T-cell (primary cell): ENCODE measurements around the gene ANKRD49. TPM values are rescaled to one million over a fixed set of nuclear protein-coding genes. Genes with fewer than 3 reads are reported as not detected.

Source experiments
- ATAC-seq, 4 experiments: fragments of 200-7000 bp in 3 of 4; fragments of 150-1000 bp in 1 of 4; cut with Tn5 transposase; replicated peaks in 1 of 4; 1 replicate in 3 of 4; 2 replicates in 1 of 4; pipeline ENCODE4 v1.10.0; 2021; ENCODE audit warnings: moderate library complexity in 3 of 4, mild to moderate bottlenecking in 2 of 4, moderate number of reproducible peaks in 1 of 4
- CTCF ChIA-PET, 2 donors: fragments of 300-600 bp; sonication (Branson Sonifier 250); formaldehyde crosslinking; loops; one replicate each; lab custom pipeline; 2022; ENCODE audit warnings: antibody characterized with exemption in 2 of 2; lab: Charles Lee
- POLR2A ChIA-PET, 2 donors: fragments of 300-600 bp; sonication (Branson Sonifier 250); formaldehyde crosslinking; loops; one replicate each; lab custom pipeline; 2022; ENCODE audit warnings: antibody characterized with exemption in 2 of 2; lab: Charles Lee
- DNase-seq, 35 experiments: peaks; one replicate each; pipeline versions ENCODE4 v3.0.0 to v3.0.0-alpha.2; 2013 to 2023
- H3K27ac ChIP-seq: one replicate; pipeline ENCODE4 v1.5.1; 2013; ENCODE audit warnings: low read length
- H3K27me3 ChIP-seq, 2 experiments: replicated peaks in 1 of 2; 1 replicate in 1 of 2; 2 replicates in 1 of 2; pipeline versions ENCODE4 v1.6.1 to v1.7.0; 2013; ENCODE audit warnings: low read length in 1 of 2, mixed read lengths in 1 of 2; ENCODE audit not compliant: control insufficient read depth in 2 of 2, insufficient read depth in 2 of 2; ENCODE audit errors: extremely low read depth in 1 of 2
- H3K36me3 ChIP-seq, 2 donors: 1 replicate in 1 of 2; 2 replicates in 1 of 2; pipeline versions ENCODE4 v1.6.1 to v1.7.0; 2013; ENCODE audit warnings: low read length in 1 of 2; ENCODE audit not compliant: control insufficient read depth in 2 of 2, insufficient read depth in 1 of 2; ENCODE audit errors: extremely low read depth in 1 of 2
- H3K4me1 ChIP-seq, 2 experiments: 1 replicate in 1 of 2; 2 replicates in 1 of 2; pipeline versions ENCODE4 v1.6.1 to v1.7.0; 2013; ENCODE audit warnings: low read length in 2 of 2, mixed read lengths in 1 of 2; ENCODE audit not compliant: insufficient read depth in 2 of 2, control insufficient read depth in 1 of 2; ENCODE audit errors: extremely low read depth in 1 of 2
- H3K4me3 ChIP-seq, 2 donors: 1 replicate in 1 of 2; 2 replicates in 1 of 2; pipeline versions ENCODE4 v1.5.1 to v1.7.0; 2013; ENCODE audit warnings: mild to moderate bottlenecking in 2 of 2, low read length in 1 of 2, moderate library complexity in 1 of 2; ENCODE audit not compliant: control insufficient read depth in 1 of 2; ENCODE audit errors: extremely low read depth in 1 of 2
- H3K9me3 ChIP-seq: 2 replicates; pipeline ENCODE4 v1.7.0; 2013
- H3K27ac Mint-ChIP-seq, 2 donors: one replicate each; pipeline ENCODE4 v1.8.0; 2020 to 2021; ENCODE audit warnings: mild to moderate bottlenecking in 2 of 2, mixed read lengths in 2 of 2
- H3K27me3 Mint-ChIP-seq, 2 donors: one replicate each; pipeline ENCODE4 v1.8.0; 2021 to 2022; ENCODE audit warnings: mixed read lengths in 2 of 2
- H3K36me3 Mint-ChIP-seq: one replicate; pipeline ENCODE4 v1.8.0; 2021; ENCODE audit warnings: mixed read lengths
- H3K4me1 Mint-ChIP-seq, 3 donors: one replicate each; pipeline ENCODE4 v1.8.0; 2020 to 2022; ENCODE audit warnings: mixed read lengths in 3 of 3, mild to moderate bottlenecking in 1 of 3
- H3K4me3 Mint-ChIP-seq, 3 donors: one replicate each; pipeline ENCODE4 v1.8.0; 2020 to 2022; ENCODE audit warnings: mild to moderate bottlenecking in 3 of 3, mixed read lengths in 3 of 3, moderate library complexity in 3 of 3
- H3K9me3 Mint-ChIP-seq, 3 donors: one replicate each; pipeline ENCODE4 v1.8.0; 2020 to 2022; ENCODE audit warnings: mixed read lengths in 3 of 3
- WGBS: methylation state at CpG from one replicate; pipeline ENCODE4 v1.1.5; 2013; ENCODE audit warnings: missing lambda C conversion rate; ENCODE audit not compliant: insufficient coverage; 5-methylcytosine and 5-hydroxymethylcytosine counted together
- total RNA-seq, 35 experiments: library from RNA in 6 of 35; stranded (reverse) in 6 of 35; fragments of 120-200 nt in 1 of 35; gene quantifications; one replicate each; pipeline versions ENCODE4 v1.2.1 to v1.2.4 and lab custom pipeline; 2013 to 2026

The ANKRD49 gene
- total RNA-seq, 5 donors from 2014 or later (not counting 1 experiment from before 2014, with no cell fraction given), result 36.9 to 43.4 (median 39.7) TPM

DNA sequence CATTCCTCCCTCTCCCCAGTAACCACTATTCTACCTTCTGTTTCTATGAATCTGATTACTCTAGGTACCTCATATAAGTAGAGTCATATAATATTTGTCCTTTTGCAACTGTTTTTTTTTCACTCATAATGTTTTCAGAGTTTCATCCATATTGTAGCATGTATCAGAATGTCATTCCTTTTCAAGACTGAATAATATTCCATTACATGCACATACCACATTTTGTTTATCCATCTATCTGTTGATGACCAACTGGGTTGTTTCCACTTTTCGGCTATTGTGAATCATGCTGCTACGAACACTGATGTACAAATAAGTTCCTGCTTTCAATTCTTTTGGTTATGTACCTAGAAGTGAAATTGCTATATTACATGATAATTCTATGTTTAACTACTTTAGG, 40.8 kb upstream of the ANKRD49 start:
- H3K27me3 ChIP-seq, result no peaks in the 10 kb centered on the region
- H3K27ac ChIP-seq, result no peak overlapping the region
- H3K4me1 ChIP-seq, result no peaks in the 10 kb centered on the region
- Mint-ChIP-seq H3K4me1 (no peaks in the 10 kb centered on the region), H3K4me3 (no peak overlapping the region), H3K36me3 (peaks cover 42% of the 10 kb centered on the region), H3K27me3 (no peaks in the 10 kb centered on the region), H3K27ac (no peak overlapping the region), H3K9me3 (peaks cover 0 to 2% (median 0%) of the 10 kb centered on the region in 3 donors)
- no CpG with 5 or more reads among the region's 2 CpGs for WGBS
- POLR2A ChIA-PET, result no interaction called here
- ATAC-seq (no peak), DNase-seq (no peak)
- H3K4me3 ChIP-seq, result no peak overlapping the region
- H3K9me3 ChIP-seq, result no peaks in the 10 kb centered on the region
- CTCF ChIA-PET, result no interaction called here
- peaks cover 0 to 6% of the 10 kb centered on the region in 2 donors for H3K36me3 ChIP-seq

DNA sequence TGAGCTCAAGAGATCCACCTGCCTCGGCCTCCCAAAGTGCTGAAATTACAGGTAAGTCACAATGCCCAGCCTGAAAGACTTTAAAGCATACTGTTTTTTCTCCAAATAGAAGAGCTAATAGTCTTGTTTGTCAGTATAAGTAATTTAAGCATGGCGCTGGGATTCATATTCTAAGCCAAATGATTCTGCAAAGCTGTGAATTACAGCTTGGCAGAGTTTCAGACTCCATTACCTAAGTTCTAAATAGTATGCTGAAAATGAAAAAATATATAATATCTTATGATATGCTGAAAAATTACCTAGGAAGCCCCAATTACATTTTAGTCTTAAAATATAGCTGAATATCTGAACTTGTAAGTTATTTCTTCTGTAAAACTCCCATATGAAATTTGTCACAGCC, 39.5 kb upstream of the ANKRD49 start:
- POLR2A ChIA-PET, result no interaction called here
- H3K36me3 Mint-ChIP-seq, result peaks cover 41% of the 10 kb centered on the region
- no peak overlapping the region for H3K27ac Mint-ChIP-seq

GRCh38 chr11:94455861-94456260, 37.9 kb upstream of the ANKRD49 start:
- no peak overlapping the region for H3K4me3 Mint-ChIP-seq
- Histone ChIP-seq H3K27me3 (no peaks in the 10 kb centered on the region), H3K9me3 (no peaks in the 10 kb centered on the region), H3K4me1 (no peaks in the 10 kb centered on the region), H3K4me3 (no peak overlapping the region), H3K36me3 (peaks cover 0 to 13% of the 10 kb centered on the region in 2 donors), H3K27ac (no peak overlapping the region)
- no peak overlapping the region for H3K27ac Mint-ChIP-seq
- ChIA-PET POLR2A (no interaction called here), CTCF (interaction anchor here in 1 of 2 donors (0.7 kb wide), 1 partner anchor 798 kb away, joined by 3 read pairs; no protein-coding TSS in a partner anchor)
- H3K36me3 Mint-ChIP-seq, result peaks cover 53% of the 10 kb centered on the region
- peaks cover 0 to 2% (median 0%) of the 10 kb centered on the region in 3 donors for H3K9me3 Mint-ChIP-seq
- H3K4me1 Mint-ChIP-seq, result no peaks in the 10 kb centered on the region
- DNase-seq (no peak), ATAC-seq (no peak)
- WGBS, result no CpG with 5 or more reads among the region's 1 CpG
- no peaks in the 10 kb centered on the region for H3K27me3 Mint-ChIP-seq

More for the DNA sequence above, 39.5 kb upstream of the ANKRD49 start:
- ATAC-seq (no peak), DNase-seq (no peak)
- H3K36me3 ChIP-seq, result peaks cover 0 to 6% of the 10 kb centered on the region in 2 donors
- no peaks in the 10 kb centered on the region for H3K9me3 ChIP-seq
- no CpG with 5 or more reads among the region's 2 CpGs for WGBS
- H3K27me3 ChIP-seq, result no peaks in the 10 kb centered on the region
- H3K4me1 ChIP-seq, result no peaks in the 10 kb centered on the region
- no peak overlapping the region for H3K4me3 Mint-ChIP-seq
- no peaks in the 10 kb centered on the region for H3K4me1 Mint-ChIP-seq
- CTCF ChIA-PET, result no interaction called here
- no peak overlapping the region for H3K4me3 ChIP-seq
- peaks cover 0 to 2% (median 0%) of the 10 kb centered on the region in 3 donors for H3K9me3 Mint-ChIP-seq
- H3K27me3 Mint-ChIP-seq, result no peaks in the 10 kb centered on the region
- H3K27ac ChIP-seq, result no peak overlapping the region

- Histone ChIP-seq H3K36me3 (peaks cover 0 to 17% of the 10 kb centered on the region in 2 donors), H3K9me3 (no peaks in the 10 kb centered on the region), H3K4me1 (no peaks in the 10 kb centered on the region), H3K27ac (no peak overlapping the region), H3K27me3 (no peaks in the 10 kb centered on the region), H3K4me3 (no peak overlapping the region)
- POLR2A ChIA-PET, result interaction anchor here in 1 of 2 donors (0.6 kb wide), 1 partner anchor 331 kb away, joined by 3 read pairs; no protein-coding TSS in a partner anchor
- Mint-ChIP-seq H3K4me1 (no peaks in the 10 kb centered on the region), H3K36me3 (peaks cover 64% of the 10 kb centered on the region), H3K27me3 (no peaks in the 10 kb centered on the region), H3K4me3 (no peak overlapping the region), H3K9me3 (peaks cover 0 to 2% (median 0%) of the 10 kb centered on the region in 3 donors), H3K27ac (no peak overlapping the region)
- ATAC-seq (no peak), DNase-seq (no peak)
- CTCF ChIA-PET, result no interaction called here
- no CpG with 5 or more reads among the region's 4 CpGs for WGBS
These were observed 36.4 kb upstream of the ANKRD49 start for GRCh38 chr11:94457118-94458029.

DNA sequence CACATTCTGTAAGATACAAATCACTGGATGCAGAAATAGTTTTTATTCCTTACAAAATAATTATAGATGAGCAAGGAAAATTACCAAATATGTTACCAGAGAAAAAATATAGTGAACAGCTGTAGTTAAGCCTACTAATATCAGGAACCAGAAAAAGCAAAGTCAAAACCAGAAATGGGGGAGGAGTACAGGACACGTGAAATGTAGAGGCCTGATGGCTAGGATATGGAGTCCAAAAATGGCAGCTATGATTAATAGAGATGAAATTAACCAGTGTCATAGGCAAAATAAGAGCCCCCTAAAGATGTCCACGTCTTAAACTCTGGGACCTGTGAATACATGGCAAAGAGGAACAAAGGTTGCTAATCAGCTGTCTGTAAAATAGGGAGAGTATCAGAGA, 34.2 kb upstream of the ANKRD49 start:
- no peak overlapping the region for H3K27ac ChIP-seq
- Mint-ChIP-seq H3K4me1 (peaks cover 0 to 2% (median 0%) of the 10 kb centered on the region in 3 donors), H3K27me3 (no peaks in the 10 kb centered on the region), H3K36me3 (peaks cover 71% of the 10 kb centered on the region), H3K9me3 (no peaks in the 10 kb centered on the region), H3K27ac (no peak overlapping the region), H3K4me3 (no peak overlapping the region)
- POLR2A ChIA-PET, result no interaction called here
- H3K4me3 ChIP-seq, result no peak overlapping the region
- DNase-seq (no peak), ATAC-seq (no peak)
- no peaks in the 10 kb centered on the region for H3K27me3 ChIP-seq
- WGBS, result 69% methylated on average over 2 of the region's 2 CpGs
- CTCF ChIA-PET, result no interaction called here
- no peaks in the 10 kb centered on the region for H3K9me3 ChIP-seq
- no peaks in the 10 kb centered on the region for H3K4me1 ChIP-seq
- H3K36me3 ChIP-seq, result peaks cover 0 to 17% of the 10 kb centered on the region in 2 donors

DNA sequence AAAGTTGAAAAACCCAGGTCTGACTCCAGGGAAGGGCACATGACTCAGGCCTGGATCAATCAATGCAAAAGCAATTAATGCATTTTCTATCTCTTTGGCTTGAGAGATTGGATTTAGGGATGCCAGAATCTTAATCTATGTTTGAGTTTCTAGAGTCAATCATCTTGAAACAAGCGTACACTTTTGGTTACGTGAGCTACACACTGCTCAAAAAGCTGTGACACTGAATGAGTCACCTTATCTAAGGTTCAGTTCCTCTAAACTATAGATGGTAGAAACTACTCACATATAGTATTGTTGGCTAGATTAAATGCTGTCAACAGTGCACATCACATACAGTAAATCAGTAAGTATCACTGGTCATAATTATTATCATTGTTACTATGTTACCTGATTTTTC, 24.4 kb upstream of the ANKRD49 start:
- ChIA-PET CTCF (no interaction called here), POLR2A (no interaction called here)
- H3K27ac ChIP-seq, result no peak overlapping the region
- no CpG with 5 or more reads among the region's 2 CpGs for WGBS
- DNase-seq, result no peak
- peaks cover 73% of the 10 kb centered on the region for H3K36me3 Mint-ChIP-seq
- no peak overlapping the region for H3K27ac Mint-ChIP-seq
- no peak overlapping the region for H3K4me3 Mint-ChIP-seq
- H3K4me1 ChIP-seq, result peaks cover 0 to 6% of the 10 kb centered on the region in 2 experiments
- no peaks in the 10 kb centered on the region for H3K27me3 Mint-ChIP-seq
- H3K27me3 ChIP-seq, result no peaks in the 10 kb centered on the region
- peaks cover 5 to 42% of the 10 kb centered on the region in 2 donors for H3K36me3 ChIP-seq
- no peak overlapping the region for H3K4me3 ChIP-seq
- ATAC-seq, result no peak
- H3K9me3 Mint-ChIP-seq, result no peaks in the 10 kb centered on the region
- H3K9me3 ChIP-seq, result no peaks in the 10 kb centered on the region
- peaks cover 4 to 20% (median 13%) of the 10 kb centered on the region in 3 donors for H3K4me1 Mint-ChIP-seq
